BJ (cell line): ENCODE data around the gene HP. TPM values are rescaled to one million over a fixed set of nuclear protein-coding genes. Genes with fewer than 3 reads are reported as not detected.
"Not testable (repeated sequence)": the region's sequence is repeated elsewhere in the genome, so short reads cannot be mapped to it uniquely, and the experiment has no call there.

Experiments used
- CTCF ChIA-PET: fragments of 350-600 bp; formaldehyde crosslinking; extraction: SDS; loops from one replicate; lab custom pipeline; 2021; ENCODE audit warnings: antibody characterized with exemption, inconsistent platforms; lab: Yijun Ruan, JAX
- POLR2A ChIA-PET: fragments of 300-600 bp; sonication (Branson Sonifier 250); formaldehyde crosslinking; extraction: SDS; loops from one replicate; lab custom pipeline; 2021; ENCODE audit warnings: antibody characterized with exemption; lab: Charles Lee
- DNase-seq: peaks from one replicate; pipeline ENCODE4 v3.0.0-alpha.2; 2011; ENCODE audit warnings: low read depth
- H3K27me3 ChIP-seq: 2 replicates; pipeline ENCODE4 v1.6.0; 2011; ENCODE audit warnings: low read length; ENCODE audit not compliant: control insufficient read depth, insufficient read depth
- H3K36me3 ChIP-seq: 2 replicates; pipeline ENCODE4 v1.5.1; 2011; ENCODE audit warnings: low read length; ENCODE audit not compliant: control insufficient read depth, insufficient read depth
- H3K4me3 ChIP-seq: 2 replicates; pipeline ENCODE4 v1.5.1; 2011; ENCODE audit warnings: low read depth, mild to moderate bottlenecking, control low read depth, low read length
- CTCF ChIP-seq: IDR thresholded peaks from 2 replicates; pipeline ENCODE4 v1.5.1; 2011; ENCODE audit warnings: low read depth, mild to moderate bottlenecking, control low read depth, inconsistent platforms, low read length, moderate library complexity; ENCODE audit not compliant: insufficient read depth
- polyA minus RNA-seq: library from RNA; depleted of rRNA, polyadenylated mRNA; stranded (reverse); fragments of >200 nt; gene quantifications from 2 replicates; pipeline ENCODE4 v1.2.3, GENCODE V29; 2011; rRNA and poly(A)+ RNA removed
- polyA plus RNA-seq: library from polyadenylated mRNA; depleted of rRNA; stranded (reverse); fragments of >200 nt; gene quantifications from 2 replicates; pipeline ENCODE4 v1.2.3, GENCODE V29; 2011; rRNA removed

HP gene, protein sequence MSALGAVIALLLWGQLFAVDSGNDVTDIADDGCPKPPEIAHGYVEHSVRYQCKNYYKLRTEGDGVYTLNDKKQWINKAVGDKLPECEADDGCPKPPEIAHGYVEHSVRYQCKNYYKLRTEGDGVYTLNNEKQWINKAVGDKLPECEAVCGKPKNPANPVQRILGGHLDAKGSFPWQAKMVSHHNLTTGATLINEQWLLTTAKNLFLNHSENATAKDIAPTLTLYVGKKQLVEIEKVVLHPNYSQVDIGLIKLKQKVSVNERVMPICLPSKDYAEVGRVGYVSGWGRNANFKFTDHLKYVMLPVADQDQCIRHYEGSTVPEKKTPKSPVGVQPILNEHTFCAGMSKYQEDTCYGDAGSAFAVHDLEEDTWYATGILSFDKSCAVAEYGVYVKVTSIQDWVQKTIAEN
- polyA plus RNA-seq = not detected in 2 replicates
- polyA minus RNA-seq = not detected in 2 replicates

- H3K27me3 ChIP-seq, DNase-seq, H3K4me3 ChIP-seq, H3K36me3 ChIP-seq, POLR2A ChIA-PET: not testable (repeated sequence)
- CTCF ChIA-PET = interaction anchor here (1.4 kb wide), 1 partner anchor 12 kb away, joined by 4 read pairs; no protein-coding TSS in a partner anchor
Measured at GRCh38 chr16:72054254-72054847, at the start of gene HP. Gene HP (plus strand): TSS chr16:72054505. CDS start chr16:72054653, 148 bp downstream.

GRCh38 chr16:72008065-72008423 is 46.3 kb upstream of the HP start:
- CTCF ChIA-PET, POLR2A ChIA-PET, H3K4me3 ChIP-seq, DNase-seq, H3K36me3 ChIP-seq, H3K27me3 ChIP-seq: not testable (repeated sequence)

- POLR2A ChIA-PET = no interaction called here
- TF ChIP-seq CTCF = no peak
- H3K27me3 ChIP-seq = no peaks in the 10 kb centered on the region
- peak; percentile 89 for DNase-seq
- CTCF ChIA-PET = no interaction called here
- peaks cover 2% of the 10 kb centered on the region; the same call in 1 of the 2 replicates for H3K36me3 ChIP-seq
- peak within 1 kb of the TSS; percentile 64 for H3K4me3 ChIP-seq
Measured at GRCh38 chr16:72008424-72009216, 45.7 kb upstream of the HP start, which contains the start of gene DHODH. Gene DHODH (plus strand): TSS chr16:72008744. CDS start chr16:72008765, 21 bp downstream.

GRCh38 chr16:72009779-72010178 is 44.5 kb upstream of the HP start:
- no peak overlapping the region for H3K4me3 ChIP-seq
- H3K27me3 ChIP-seq = no peaks in the 10 kb centered on the region
- CTCF ChIA-PET = no interaction called here
- H3K36me3 ChIP-seq = peaks cover 2% of the 10 kb centered on the region; the same call in 1 of the 2 replicates
- POLR2A ChIA-PET = no interaction called here
- no peak for TF ChIP-seq CTCF
- no peak for DNase-seq

DNA sequence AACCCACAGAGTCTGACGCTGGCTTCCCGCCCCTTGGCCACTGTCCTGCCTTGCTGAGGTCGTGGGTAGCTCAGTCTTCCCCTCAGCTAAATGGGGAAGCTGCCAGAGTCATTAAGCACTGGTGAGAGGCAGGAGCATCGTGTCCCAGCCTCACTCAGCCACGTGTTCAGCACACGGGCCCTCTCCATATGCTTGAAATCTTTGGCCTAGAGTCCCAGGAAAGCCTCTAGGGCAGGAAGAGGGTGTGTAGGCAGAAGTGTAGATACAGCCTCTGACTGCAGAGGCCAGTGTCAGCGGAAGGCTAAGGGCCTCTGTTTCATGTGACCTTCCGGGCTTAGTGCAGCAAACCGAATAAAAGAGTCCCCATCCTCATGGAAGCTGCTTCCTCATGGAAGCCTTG is 41.7 kb upstream of the HP start:
- H3K4me3 ChIP-seq = no peak overlapping the region
- no peak for TF ChIP-seq CTCF
- H3K27me3 ChIP-seq = no peaks in the 10 kb centered on the region
- no peak for DNase-seq
- CTCF ChIA-PET = no interaction called here
- peaks cover 2% of the 10 kb centered on the region; the same call in 1 of the 2 replicates for H3K36me3 ChIP-seq
- POLR2A ChIA-PET = no interaction called here
